K562 (cell line): ENCODE measurements around the gene PTPRC.

Experiments used
- CTCF ChIP-seq, 3 experiments: IDR thresholded peaks in 2 of 3; conservative IDR thresholded peaks in 1 of 3; 2 replicates each; pipeline ENCODE4 v1.5.1; 2011 to 2012; ENCODE audit warnings: low read length in 3 of 3, mild to moderate bottlenecking in 3 of 3, control low read depth in 2 of 3, improper control_type of control experiment in 1 of 3, inconsistent platforms in 1 of 3, low read depth in 1 of 3, mixed read lengths in 1 of 3, moderate library complexity in 1 of 3; ENCODE audit not compliant: insufficient read depth in 2 of 3
- GABPA ChIP-seq: fragments of 200-800 bp; sonication (Bioruptor generic); conservative IDR thresholded peaks from 2 replicates; pipeline ENCODE4 v1.6.1; 2016; ENCODE audit warnings: low read depth, missing genetic modification characterization, missing compliant biosample characterization
- POLR2A ChIP-seq: fragments of 450-650 bp; conservative IDR thresholded peaks from 2 replicates; pipeline ENCODE4 v1.6.1; 2016
- RAD21 ChIP-seq, 2 experiments: fragments of 250-450 bp in 1 of 2; fragments of 450-650 bp in 1 of 2; sonication (Bioruptor Pico) in 1 of 2; formaldehyde crosslinking in 1 of 2; IDR thresholded peaks in 1 of 2; conservative IDR thresholded peaks in 1 of 2; 2 replicates each; pipeline versions ENCODE4 v1.4.0 to v1.8.0; 2020 to 2022; ENCODE audit warnings: mild to moderate bottlenecking in 2 of 2, moderate library complexity in 1 of 2
- RFX7 ChIP-seq: fragments of 250-450 bp; sonication (Bioruptor Pico); IDR thresholded peaks from 2 replicates; pipeline ENCODE4 v1.5.1; 2021; ENCODE audit warnings: mild to moderate bottlenecking
- TCF7 ChIP-seq: sonication (generic); IDR thresholded peaks from 2 replicates; pipeline ENCODE4 v1.6.1; 2016; ENCODE audit warnings: antibody characterized with exemption, borderline replicate concordance
- WHSC1 ChIP-seq: IDR thresholded peaks from one replicate; pipeline ENCODE4 v1.6.1; 2012; ENCODE audit warnings: low read length, control low read depth, inconsistent platforms

- no peak for TF ChIP-seq TCF7
- no peak for TF ChIP-seq RFX7 (CRISPR knock-in tag)
- TF ChIP-seq RAD21 (CRISPR knock-in tag; conservative IDR thresholded peaks at IDR 0.05 in 1 of 2, IDR thresholded peaks at IDR 0.05 in 1 of 2) = no peak
- TF ChIP-seq WHSC1 = no peak
- no peak for TF ChIP-seq POLR2A
- no peak for TF ChIP-seq CTCF (IDR thresholded peaks at IDR 0.05 in 2 of 3, conservative IDR thresholded peaks at IDR 0.05 in 1 of 3; ENCODE audit: insufficient read depth in 2 of 3, low read depth in 1 of 3, low read length in 3 of 3)
- TF ChIP-seq GABPA = no peak
Measured at GRCh38 chr1:198636391-198636790, 2.4 kb upstream of the PTPRC start.
